Measurements from ENCODE around the gene APLP1.
"Not testable (repeated sequence)": the region's sequence is repeated elsewhere in the genome, so short reads cannot be mapped to it uniquely, and the experiment has no call there.

The APLP1 gene

DNA sequence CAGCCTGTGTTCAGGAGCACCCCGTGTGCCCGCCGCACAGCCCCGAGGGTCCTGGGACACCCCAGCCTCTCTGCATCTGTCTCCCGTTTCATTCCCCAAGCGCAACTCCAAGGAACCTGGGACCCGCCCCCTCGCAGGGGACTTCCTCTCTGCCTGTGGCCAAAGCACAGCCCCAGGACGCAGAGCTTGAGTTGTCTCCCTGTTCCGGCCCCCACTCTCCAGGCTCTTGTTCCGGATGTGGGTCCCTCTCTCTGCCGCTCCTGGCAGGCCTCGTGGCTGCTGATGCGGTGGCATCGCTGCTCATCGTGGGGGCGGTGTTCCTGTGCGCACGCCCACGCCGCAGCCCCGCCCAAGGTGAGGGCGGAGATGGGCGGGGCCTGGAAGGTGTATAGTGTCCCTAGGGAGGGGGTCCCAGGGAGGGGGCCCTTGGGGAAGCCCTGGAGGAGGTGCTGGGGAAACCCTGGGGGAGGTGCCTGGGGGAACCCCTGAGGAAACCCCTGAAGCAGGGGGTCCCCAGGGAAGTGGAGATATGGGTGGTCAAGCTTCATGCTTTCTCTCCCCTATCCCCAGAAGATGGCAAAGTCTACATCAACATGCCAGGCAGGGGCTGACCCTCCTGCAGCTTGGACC, 35.3 kb downstream of the APLP1 start:
- in situ Hi-C loops (cut with MboI; ENCODE audit: low sequenced_read_pairs), result no loop called here

DNA sequence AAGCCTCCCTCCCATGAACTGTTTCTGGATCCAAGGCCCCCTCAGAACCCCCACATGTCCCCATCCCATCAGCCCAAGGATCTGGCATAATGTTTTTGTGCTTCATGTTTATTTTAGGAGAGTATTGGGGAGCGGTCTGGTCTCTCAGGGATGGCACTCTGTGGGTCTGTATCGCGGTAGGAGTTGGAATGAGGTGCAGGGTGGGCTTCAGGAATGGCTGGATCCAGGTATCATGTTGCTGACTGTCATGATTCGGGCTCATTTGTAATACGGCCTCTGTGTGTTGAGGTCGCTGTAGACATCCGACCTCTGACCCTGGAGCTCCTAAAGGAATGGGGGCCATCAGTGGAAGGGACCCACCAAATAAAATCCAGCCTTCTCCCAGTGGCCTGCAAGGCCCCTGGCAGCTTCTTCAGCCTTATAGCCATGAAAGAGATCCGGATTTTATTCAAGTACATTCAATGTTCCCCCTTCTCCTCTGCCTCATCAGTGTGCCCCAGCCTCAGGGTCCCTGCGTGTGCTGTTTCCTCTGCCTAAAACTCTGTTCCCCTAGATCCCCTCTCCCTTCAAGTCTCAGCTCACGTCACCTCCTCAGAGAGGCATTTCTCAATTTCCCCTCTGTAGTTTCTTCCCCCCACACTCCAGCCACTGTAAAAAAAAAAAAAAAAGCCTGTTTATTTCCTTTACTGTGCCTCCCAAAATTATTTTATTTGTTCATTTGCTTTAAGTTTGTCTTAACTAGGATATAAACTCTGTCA, 36.1 kb downstream of the APLP1 start:
- in situ Hi-C loops (cut with MboI; ENCODE audit: low sequenced_read_pairs), result no loop called here

DNA sequence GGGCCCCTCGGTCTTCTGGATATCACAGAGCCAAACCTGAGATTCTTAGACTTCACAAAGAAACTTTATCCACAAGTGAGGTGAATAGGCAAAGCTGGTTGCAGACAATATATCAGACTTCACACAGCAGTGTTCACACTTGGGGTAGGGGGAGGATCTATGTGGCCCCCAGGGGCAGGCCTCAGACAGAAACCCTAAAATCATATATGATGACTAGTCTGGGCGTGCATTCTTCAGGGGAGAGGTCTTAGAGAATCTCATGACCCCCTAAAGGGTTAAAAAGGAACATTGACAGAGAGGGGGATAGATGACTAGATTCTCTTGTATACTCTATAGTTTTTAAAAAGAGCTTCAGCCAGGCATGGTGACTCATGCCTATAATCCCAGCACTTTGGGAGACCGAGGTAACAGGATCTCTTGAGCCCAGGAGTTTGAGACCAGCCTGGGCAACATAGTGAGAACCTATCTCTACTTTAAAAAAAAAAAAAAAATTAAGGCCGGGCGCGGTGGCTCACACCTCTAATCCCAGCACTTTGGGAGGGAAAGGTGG, 36.9 kb downstream of the APLP1 start:
- in situ Hi-C loops (cut with MboI; ENCODE audit: low sequenced_read_pairs), result no loop called here

DNA sequence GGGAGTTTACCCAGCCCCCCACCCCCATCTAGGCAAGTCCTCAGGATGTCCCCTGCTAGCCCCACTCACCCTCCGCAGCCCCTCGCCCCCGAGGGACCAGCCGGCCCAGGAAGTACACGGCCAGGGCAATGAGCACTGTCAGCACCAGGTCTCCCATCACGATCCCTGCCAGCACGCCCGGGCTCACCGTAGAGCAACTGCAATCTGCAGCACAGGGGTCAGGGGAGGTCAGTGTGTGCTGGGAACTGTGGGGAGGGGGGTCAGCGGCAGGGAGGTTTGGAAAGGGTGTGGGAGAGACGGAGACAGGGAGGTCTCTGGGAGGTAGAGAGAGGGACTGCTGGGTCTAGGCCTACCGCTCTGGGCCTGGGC, 39.0 kb downstream of the APLP1 start:
- in situ Hi-C loops (cut with MboI; ENCODE audit: low sequenced_read_pairs), result no loop called here

DNA sequence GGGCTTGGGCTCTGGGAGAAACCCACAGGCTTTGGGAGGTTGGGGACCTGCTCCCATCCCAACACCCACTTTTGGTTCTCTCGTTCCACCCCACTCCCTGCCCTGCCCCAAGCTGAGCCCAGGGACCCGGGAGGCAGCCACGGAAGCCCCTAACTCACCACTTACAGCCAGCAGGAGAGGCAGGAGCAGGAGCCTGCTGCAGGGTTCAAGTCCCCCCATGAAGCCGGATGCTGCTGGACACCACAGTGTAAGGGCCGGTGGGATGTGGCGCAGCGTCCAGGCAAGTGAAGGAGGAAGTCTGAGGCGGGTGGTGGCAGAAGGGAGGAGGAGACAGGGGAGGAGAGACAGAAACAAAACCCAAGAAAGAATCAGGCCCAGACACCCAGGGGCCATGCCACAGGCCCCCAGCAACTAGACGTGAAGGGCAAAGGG, 39.7 kb downstream of the APLP1 start, which contains the start of gene TYROBP:
Gene TYROBP, minus strand, starts transcription at position 286 of the 432 bp plus-strand sequence. Its CDS starts 67 bp downstream, at position 219.
- in situ Hi-C loops (cut with MboI; ENCODE audit: low sequenced_read_pairs), result no loop called here

DNA sequence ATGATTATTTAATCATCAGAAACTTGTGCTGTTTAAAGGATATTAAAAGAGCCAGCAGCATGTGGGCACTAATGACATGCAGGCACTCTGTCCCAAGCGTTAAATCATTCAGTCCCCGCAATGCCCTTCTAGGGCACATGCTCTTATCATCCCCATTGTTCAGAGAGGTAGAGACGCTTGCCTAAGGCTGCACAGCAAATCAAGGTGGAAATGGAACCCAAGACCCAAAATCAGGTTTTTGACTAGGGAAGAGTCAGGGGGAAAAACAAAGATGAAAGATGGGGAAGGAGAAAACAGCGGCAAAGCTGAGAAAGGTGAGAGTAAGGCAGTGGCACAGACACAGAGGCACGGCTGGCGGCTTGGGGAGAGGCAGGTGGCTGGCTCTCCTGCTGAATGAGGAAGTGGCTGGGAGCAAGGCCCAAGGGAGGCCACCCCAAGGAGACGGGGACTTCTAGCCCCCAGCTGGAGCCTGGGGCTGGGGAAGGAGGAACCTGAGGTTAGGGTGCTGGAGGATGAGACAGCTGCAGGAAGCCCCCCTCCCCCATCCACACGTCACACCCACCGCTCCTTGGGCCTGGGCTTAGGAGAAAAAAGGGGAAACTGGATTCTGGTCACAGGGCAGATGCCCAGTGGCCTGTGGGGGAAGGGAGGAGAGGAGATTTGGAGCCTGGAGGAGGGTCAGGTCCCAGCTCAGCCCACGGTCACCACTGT, 40.8 kb downstream of the APLP1 start:
- in situ Hi-C loops (cut with MboI; ENCODE audit: low sequenced_read_pairs), result no loop called here

DNA sequence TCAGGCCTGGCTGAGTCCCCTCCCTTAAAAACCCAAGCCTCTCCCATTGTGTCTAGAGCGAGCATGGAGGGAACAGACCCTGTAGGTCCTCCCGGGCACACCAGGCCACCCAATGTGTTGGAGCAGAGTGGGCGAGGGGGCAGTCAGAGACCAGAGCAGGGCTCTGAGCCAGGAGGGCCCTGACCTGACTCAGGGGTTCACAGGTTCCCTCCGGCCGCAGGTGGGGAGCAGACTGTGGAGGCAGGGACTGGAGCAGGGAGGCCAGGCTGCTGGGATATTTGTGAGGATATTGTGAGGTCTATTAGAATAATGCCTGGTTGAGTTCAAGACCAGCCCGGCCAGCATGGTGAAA, 41.3 kb downstream of the APLP1 start:
- in situ Hi-C loops (cut with MboI; ENCODE audit: low sequenced_read_pairs), result no loop called here

DNA sequence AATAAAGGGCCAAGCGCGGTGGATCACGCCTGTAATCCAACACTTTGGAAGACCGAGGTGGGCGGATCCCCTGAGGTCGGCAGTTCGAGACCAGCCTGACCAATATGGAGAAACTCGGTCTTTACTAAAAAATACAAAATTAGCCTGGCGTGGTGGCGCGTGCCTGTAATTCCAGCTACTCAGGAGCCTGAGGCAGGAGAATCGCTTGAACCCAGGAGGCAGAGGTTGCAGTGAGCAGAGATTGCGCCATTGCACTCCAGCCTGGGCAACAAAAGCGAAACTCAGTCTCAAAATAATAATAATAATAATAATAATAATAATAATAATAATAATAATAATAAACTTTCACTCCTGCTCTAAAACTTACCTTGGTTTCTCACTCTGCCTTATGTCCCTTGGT, 42.0 kb downstream of the APLP1 start:
- in situ Hi-C loops (cut with MboI; ENCODE audit: low sequenced_read_pairs), result not testable (repeated sequence)

DNA sequence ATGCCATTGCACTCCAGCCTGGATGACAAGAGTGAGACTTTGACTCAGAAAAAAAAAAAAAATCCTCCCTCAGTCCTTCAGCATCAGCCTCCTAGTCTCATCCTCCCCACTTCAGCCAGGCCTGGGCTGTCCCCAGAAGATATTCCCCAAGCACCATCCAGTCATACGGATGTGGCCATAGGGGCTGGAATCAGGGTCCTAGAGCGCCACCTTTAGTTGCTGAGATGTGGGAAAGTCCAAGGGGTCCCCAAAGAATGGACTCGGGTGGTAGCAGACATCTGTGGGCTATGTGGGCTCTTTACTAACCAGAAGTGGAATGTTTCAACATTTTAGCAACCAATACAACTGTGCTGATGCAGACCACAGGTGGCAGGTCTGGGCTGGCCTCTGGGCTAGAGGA, 42.8 kb downstream of the APLP1 start:
- in situ Hi-C loops (cut with MboI; ENCODE audit: low sequenced_read_pairs), result no loop called here

DNA sequence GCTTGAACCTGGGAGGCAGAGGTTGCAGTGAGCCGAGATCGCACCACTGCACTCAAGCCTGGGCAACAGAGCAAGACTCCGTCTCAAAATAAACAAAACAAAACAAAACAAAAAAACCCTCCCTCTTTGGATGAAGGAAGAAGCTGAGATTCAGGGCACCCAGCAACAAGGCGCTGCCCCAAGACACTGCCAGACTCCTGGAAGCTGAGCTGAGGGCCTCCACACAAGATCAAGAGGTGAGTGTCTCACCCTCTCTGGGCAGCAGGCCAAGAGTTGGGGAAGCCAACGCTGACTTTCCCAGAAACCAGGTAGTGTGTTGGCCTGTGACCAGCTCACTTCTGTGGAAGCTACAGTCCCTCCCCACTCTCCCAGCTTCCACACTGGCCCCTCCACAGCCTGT, 43.4 kb downstream of the APLP1 start:
- in situ Hi-C loops (cut with MboI; ENCODE audit: low sequenced_read_pairs), result no loop called here

DNA sequence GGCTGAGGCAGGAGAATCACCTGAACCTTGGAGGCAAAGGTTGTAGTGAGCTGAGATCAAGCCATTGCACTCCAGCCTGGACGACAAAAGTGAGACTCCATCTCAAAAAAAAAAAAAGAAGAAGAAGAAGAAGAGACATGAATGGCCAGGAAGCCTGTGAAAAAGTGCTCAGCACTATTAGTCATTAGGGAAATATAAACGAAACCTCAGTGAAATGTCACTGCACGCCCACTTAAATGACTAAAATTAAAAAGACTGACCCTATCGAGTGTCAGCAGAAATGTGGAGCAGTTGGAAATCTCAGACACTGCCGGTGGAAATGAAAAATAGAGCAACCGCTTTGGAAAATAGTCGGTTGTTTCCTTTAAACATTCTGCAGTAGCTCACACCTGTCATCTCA, 45.2 kb downstream of the APLP1 start:
- in situ Hi-C loops (cut with MboI; ENCODE audit: low sequenced_read_pairs), result no loop called here

DNA sequence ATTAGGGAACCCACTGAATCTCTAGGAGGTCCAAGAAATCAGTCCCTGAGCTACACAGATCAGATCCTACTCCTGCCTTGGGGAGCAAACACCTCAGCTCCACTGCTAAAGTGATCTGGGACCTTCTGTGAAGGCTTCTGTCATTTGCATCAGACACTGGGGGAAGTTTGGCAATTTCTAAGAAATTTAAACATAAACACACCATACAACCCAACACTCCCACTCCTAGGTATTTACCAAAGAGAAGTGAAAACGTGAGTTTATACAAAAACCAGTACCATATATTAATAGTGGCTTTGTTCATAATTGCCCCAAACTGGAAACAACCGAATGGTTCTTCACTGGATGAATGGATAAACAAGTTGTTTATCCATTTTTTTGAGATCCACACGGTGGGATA, 47.1 kb downstream of the APLP1 start:
- in situ Hi-C loops (cut with MboI; ENCODE audit: low sequenced_read_pairs), result no loop called here

DNA sequence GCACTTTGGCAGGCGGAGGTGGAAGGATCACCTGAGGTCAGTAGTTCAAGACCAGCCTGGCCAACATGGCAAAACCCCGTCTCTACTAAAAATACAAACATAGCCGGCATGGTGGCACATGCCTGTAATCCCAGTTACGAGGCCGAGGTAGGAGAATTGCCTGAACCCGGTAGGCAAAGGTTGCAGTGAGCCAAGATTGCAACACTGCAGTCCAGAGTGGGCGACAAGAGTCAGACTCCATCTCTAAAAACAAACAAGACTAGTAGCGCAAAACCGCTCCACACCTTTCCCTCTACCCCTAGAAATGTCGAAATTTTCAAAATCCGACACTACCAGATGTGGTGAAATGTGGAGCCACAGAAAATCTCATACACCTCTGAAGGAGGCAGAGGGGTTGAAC, 50.9 kb downstream of the APLP1 start:
- in situ Hi-C loops (cut with MboI; ENCODE audit: low sequenced_read_pairs), result no loop called here

DNA sequence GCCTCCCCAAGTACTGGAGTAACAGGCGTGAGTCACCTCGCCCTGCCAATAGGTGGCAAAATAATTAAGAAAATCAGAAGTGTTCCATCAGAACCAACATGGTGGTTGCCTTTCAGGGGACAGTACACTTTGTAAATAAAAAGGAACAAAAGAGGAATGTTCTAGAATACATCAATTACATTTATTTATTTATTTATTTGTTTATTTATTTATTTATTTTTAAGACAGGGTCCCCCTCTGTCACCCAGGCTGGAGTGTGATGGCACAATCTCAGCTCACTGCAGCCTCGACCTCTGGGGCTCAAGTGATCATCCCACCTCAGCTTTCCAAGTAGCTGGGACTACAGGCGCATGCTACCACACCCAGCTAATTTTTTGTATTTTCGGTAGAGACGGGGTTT, 52.6 kb downstream of the APLP1 start:
- in situ Hi-C loops (cut with MboI; ENCODE audit: low sequenced_read_pairs), result no loop called here

DNA sequence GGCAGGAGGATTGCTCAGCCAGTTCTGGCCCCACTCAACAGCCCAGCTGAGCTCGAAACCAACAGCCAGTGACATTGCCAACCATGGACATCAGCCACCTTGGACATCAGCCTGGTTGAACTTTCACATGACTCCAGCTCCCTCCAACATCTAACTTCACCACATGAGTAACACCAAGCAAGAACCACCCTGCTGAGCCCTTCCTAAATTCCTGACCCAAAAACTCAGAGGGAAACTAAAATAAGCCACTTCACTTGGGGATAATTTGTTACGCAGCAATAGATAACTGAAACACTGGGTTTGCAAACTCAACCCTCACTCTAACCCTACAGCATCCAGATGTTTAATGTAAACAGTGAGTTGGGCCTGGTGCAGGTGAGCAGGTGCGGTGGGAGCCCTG, 57.1 kb downstream of the APLP1 start:
- in situ Hi-C loops (cut with MboI; ENCODE audit: low sequenced_read_pairs), result no loop called here

DNA sequence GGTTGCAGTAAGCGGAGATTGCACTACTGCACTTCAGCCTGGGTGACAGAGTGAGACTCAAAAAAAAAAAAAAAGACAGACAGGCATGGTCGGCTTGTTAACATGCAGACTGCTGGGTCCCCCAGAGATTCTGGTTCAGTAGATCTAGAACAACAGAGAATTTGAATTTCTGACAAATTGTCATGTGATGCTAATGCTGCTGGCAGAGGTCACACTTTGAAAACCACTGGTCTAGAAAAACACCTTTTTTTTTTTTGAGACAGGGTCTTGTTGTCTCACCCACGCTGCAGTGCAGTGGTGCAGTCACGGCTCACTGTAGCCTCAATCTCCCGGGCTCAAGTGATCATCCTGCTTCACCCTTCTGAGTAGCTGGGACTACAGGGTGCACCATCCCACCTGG, 60.1 kb downstream of the APLP1 start:
- in situ Hi-C loops (cut with MboI; ENCODE audit: low sequenced_read_pairs), result no loop called here

Measured in HL-60/S4 (cell line).